K562 (cell line): ENCODE results near the gene ZNF260. TPM values are rescaled to one million over a fixed set of nuclear protein-coding genes. Genes with fewer than 3 reads are reported as not detected.

Source experiments
- ELF4 ChIP-seq: fragments of 450-650 bp; formaldehyde crosslinking; IDR thresholded peaks from 2 replicates; pipeline ENCODE4 v1.4.0; 2022; ENCODE audit warnings: missing genetic modification characterization
- ETS1 ChIP-seq: conservative IDR thresholded peaks from 2 replicates; pipeline ENCODE4 v1.6.1; 2011; ENCODE audit warnings: low read depth, mild to moderate bottlenecking, low read length; ENCODE audit not compliant: control insufficient read depth
- TAL1 ChIP-seq: fragments of 450-650 bp; IDR thresholded peaks from 2 replicates; pipeline ENCODE4 v1.6.1; 2016; ENCODE audit warnings: mild to moderate bottlenecking
- TRIM28 ChIP-seq: fragments of 450-650 bp; IDR thresholded peaks from 2 replicates; pipeline ENCODE4 v1.6.1; 2017
- polyA plus RNA-seq, 8 experiments: library from polyadenylated mRNA; depleted of rRNA in 4 of 8; stranded (reverse) in 5 of 8; unstranded in 3 of 8; fragments of >200 nt; fragmentation: Nextera tagmentation in 2 of 8; fragmentation: Illumina TruSeq in 1 of 8; extraction: Ambion mirVana in 2 of 8; extraction: Trizol in 1 of 8; gene quantifications; 2 replicates each; pipeline versions ENCODE4 v1.2.1 to v1.2.3, GENCODE V29; 2011 to 2014; ENCODE audit warnings: inconsistent platforms in 1 of 8, missing spikeins in 1 of 8
- total RNA-seq, 7 experiments: library from RNA; depleted of rRNA in 6 of 7; stranded (reverse); fragments of >200 nt in 6 of 7; fragmentation: Illumina TruSeq in 2 of 7; extraction: Trizol in 2 of 7; gene quantifications; 2 replicates each; pipeline versions ENCODE4 v1.2.1 to v1.2.3, GENCODE V29; 2011 to 2021; ENCODE audit warnings: low replicate concordance in 1 of 7
- TF ChIP-seq, protein P1 (sequence below): fragments of 450-650 bp; IDR thresholded peaks from 2 replicates; pipeline ENCODE4 v1.6.1; 2016; ENCODE audit warnings: mild to moderate bottlenecking, moderate library complexity

Gene ZNF260
- total and polyA plus RNA-seq, 9 of the 15 experiments (the other 6 are each of a cell fraction or from before 2014, with no cell fraction given), result 2.6 to 16.6 (median 5.8) TPM

DNA sequence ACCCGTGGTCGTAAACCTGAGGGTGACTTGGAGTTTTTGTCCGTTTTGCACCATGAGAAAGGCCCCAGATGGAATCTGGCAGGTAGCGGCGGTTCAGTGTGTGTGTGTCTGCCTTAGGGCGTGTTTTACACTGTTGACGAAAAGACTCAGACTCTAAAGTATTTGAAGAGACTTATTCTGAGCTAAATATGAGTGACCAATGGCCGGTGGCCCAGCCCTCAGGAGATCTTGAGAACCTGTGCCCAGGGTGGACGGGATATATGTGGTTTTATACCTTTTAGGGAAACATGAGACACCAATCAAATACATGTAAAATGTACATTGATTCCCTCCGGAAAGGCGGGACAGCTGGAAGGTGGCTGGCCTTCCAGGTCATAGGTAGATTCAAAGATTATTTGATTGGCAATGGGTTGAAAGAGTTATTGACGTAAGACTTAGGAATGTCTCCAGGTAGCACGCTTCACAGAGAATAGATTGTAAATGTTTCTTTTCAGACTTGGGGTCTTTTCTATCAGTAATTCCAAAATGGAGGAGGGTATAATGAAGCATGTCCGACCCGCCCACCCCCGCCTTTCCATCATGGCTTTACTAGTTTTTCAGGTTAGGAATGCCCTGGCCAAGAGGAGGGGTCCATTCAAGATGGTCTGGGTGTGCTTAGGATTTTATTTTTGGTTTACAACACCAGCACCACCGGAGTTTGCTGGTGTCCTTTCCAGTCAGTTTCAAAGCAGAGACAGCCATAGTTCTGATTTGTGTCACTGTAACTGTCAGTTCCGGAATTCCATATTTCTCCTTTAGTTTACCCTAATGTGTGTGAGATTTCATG is 46.0 kb upstream of the ZNF260 start (continued):
- TF ChIP-seq, protein P1, sequence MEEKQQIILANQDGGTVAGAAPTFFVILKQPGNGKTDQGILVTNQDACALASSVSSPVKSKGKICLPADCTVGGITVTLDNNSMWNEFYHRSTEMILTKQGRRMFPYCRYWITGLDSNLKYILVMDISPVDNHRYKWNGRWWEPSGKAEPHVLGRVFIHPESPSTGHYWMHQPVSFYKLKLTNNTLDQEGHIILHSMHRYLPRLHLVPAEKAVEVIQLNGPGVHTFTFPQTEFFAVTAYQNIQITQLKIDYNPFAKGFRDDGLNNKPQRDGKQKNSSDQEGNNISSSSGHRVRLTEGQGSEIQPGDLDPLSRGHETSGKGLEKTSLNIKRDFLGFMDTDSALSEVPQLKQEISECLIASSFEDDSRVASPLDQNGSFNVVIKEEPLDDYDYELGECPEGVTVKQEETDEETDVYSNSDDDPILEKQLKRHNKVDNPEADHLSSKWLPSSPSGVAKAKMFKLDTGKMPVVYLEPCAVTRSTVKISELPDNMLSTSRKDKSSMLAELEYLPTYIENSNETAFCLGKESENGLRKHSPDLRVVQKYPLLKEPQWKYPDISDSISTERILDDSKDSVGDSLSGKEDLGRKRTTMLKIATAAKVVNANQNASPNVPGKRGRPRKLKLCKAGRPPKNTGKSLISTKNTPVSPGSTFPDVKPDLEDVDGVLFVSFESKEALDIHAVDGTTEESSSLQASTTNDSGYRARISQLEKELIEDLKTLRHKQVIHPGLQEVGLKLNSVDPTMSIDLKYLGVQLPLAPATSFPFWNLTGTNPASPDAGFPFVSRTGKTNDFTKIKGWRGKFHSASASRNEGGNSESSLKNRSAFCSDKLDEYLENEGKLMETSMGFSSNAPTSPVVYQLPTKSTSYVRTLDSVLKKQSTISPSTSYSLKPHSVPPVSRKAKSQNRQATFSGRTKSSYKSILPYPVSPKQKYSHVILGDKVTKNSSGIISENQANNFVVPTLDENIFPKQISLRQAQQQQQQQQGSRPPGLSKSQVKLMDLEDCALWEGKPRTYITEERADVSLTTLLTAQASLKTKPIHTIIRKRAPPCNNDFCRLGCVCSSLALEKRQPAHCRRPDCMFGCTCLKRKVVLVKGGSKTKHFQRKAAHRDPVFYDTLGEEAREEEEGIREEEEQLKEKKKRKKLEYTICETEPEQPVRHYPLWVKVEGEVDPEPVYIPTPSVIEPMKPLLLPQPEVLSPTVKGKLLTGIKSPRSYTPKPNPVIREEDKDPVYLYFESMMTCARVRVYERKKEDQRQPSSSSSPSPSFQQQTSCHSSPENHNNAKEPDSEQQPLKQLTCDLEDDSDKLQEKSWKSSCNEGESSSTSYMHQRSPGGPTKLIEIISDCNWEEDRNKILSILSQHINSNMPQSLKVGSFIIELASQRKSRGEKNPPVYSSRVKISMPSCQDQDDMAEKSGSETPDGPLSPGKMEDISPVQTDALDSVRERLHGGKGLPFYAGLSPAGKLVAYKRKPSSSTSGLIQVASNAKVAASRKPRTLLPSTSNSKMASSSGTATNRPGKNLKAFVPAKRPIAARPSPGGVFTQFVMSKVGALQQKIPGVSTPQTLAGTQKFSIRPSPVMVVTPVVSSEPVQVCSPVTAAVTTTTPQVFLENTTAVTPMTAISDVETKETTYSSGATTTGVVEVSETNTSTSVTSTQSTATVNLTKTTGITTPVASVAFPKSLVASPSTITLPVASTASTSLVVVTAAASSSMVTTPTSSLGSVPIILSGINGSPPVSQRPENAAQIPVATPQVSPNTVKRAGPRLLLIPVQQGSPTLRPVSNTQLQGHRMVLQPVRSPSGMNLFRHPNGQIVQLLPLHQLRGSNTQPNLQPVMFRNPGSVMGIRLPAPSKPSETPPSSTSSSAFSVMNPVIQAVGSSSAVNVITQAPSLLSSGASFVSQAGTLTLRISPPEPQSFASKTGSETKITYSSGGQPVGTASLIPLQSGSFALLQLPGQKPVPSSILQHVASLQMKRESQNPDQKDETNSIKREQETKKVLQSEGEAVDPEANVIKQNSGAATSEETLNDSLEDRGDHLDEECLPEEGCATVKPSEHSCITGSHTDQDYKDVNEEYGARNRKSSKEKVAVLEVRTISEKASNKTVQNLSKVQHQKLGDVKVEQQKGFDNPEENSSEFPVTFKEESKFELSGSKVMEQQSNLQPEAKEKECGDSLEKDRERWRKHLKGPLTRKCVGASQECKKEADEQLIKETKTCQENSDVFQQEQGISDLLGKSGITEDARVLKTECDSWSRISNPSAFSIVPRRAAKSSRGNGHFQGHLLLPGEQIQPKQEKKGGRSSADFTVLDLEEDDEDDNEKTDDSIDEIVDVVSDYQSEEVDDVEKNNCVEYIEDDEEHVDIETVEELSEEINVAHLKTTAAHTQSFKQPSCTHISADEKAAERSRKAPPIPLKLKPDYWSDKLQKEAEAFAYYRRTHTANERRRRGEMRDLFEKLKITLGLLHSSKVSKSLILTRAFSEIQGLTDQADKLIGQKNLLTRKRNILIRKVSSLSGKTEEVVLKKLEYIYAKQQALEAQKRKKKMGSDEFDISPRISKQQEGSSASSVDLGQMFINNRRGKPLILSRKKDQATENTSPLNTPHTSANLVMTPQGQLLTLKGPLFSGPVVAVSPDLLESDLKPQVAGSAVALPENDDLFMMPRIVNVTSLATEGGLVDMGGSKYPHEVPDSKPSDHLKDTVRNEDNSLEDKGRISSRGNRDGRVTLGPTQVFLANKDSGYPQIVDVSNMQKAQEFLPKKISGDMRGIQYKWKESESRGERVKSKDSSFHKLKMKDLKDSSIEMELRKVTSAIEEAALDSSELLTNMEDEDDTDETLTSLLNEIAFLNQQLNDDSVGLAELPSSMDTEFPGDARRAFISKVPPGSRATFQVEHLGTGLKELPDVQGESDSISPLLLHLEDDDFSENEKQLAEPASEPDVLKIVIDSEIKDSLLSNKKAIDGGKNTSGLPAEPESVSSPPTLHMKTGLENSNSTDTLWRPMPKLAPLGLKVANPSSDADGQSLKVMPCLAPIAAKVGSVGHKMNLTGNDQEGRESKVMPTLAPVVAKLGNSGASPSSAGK, result 0 out of 2 replicates have a peak, but pooled peaks have one; percentile 9
- TF ChIP-seq TRIM28, result no peak
- TF ChIP-seq ELF4 (CRISPR knock-in tag), result no peak
- TF ChIP-seq TAL1, result no peak
- TF ChIP-seq ETS1, result 0 out of 2 replicates have a peak, but pooled peaks have one; percentile 18
